Ammon's horn (tissue), 1 donor: ENCODE results near the gene SPOUT1.

Experiments used
- DNase-seq: peaks from one replicate; pipeline ENCODE4 v3.0.0-alpha.2; 2016; ENCODE audit warnings: low spot score

SPOUT1 gene

GRCh38 chr9:128771745-128772519 lies 57.7 kb downstream of the SPOUT1 start, which contains the start of gene ZER1:
ZER1 (minus strand) TSS chr9:128771927; CDS start chr9:128755565, 16,362 bp downstream.
- DNase-seq = peak; percentile 91

GRCh38 chr9:128771094-128771721 lies 58.4 kb downstream of the SPOUT1 start:
- no peak for DNase-seq

- no peak for DNase-seq
Measured at GRCh38 chr9:128770286-128771030, 59.1 kb downstream of the SPOUT1 start.
